T47D (cell line): ENCODE measurements around the gene ITIH5.
"Not testable (repeated sequence)": the region's sequence is repeated elsewhere in the genome, so short reads cannot be mapped to it uniquely, and the experiment has no call there.

ENCODE experiments used
- DNase-seq, 2 experiments: peaks; one replicate each; pipeline versions ENCODE4 v3.0.0 to v3.0.0-alpha.2; 2011 to 2012; ENCODE audit warnings: low read depth in 1 of 2, low spot score in 1 of 2
- JUND ChIP-seq: IDR thresholded peaks from 2 replicates; pipeline ENCODE4 v1.6.1; 2012; ENCODE audit warnings: low read depth
- in situ Hi-C: cut with HindIII; loops from 2 replicates; pipeline ENCODE4 v1.10.0; 2016; ENCODE audit warnings: low sequenced_read_pairs, low pct_unique_long_range_greater_than_20kb

Gene ITIH5

DNA sequence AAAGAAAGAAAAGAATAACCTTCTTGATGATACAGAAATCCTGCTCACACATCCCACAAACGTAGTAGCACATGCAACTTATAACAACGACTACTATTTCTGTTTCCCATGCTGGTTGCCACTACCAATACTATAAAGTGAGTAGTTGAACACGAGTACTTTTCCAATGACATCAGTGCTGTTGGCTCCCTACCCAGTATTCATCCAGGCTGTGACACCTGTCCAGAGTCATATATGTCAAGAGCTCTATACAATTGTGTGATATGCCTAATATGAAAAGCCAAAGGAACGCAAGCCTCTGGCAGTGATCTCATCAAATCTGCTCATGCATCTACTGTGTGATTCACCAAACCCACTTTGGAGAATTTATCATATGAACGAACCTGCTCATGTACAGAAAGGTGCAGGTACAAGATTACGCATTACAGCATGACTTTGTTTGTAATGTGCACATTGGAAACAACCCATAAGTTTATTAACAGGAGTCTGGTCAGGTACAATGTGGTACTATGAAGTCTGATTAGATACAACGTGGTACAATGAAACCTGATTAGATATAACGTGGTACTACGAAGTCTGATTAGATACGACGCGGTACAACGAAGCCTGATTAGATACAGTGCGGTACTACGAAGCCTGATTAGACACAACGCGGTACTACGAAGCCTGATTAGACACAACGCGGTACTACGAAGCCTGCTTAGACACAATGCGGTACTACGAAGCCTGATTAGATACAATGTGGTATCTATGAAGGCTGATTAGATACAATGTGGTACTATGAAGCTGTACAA, 5.8 kb upstream of the ITIH5 start:
- in situ Hi-C loops, result no loop called here

GRCh38 chr10:7670157-7670556, 3.4 kb upstream of the ITIH5 start:
- in situ Hi-C loops, result no loop called here
- DNase-seq, result no peak
- no peak for TF ChIP-seq JUND

More for the DNA sequence above, 5.8 kb upstream of the ITIH5 start:
- TF ChIP-seq JUND, result no peak
- no peak for DNase-seq

DNA sequence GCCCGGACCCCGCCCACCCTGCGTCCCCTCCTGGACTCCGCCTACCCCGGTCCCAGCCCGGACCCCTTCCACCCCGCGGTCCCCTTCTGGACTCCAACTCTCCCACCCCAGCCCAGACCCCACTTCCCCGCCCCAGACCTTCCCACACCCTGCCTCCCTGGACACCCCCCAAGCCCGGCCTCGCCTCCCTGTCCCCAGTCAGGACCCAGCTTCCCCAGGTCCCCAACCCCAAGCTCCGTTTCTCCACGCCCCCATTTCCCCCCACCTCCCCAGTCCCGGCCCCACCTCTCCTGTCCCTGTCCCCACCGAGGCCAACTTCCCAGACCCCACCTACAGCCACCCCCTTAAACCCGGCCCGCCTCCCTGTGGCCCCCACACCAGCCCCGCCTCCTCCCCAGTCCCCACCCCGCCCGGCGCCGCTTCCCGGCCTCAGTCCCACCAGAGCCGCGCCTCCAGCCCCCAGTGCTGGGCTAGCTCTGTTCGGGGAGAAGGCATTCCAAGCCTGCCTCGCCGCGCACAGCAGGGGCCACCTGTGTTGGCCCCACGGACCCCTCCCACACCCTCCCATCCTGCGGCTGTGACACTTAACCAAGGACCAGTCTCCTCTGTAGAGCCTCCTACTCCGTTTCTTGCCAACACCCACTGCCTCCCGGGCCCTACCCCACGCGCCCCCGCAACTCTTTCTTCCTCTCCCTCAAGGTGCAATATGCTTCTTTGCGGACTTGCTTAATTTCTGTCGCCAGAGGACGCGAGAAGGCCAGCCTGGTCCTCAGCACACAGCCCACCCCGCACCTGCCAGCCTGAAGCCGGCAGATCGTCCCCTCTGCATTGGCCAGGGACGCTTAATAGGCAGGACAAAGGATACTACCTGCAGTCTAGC, 736 bp upstream of the ITIH5 start:
- DNase-seq, result no peak
- in situ Hi-C loops, result no loop called here
- no peak for TF ChIP-seq JUND

GRCh38 chr10:7665767-7666166, 999 bp downstream of the ITIH5 start:
- no peak for DNase-seq
- in situ Hi-C loops, result no loop called here
- no peak for TF ChIP-seq JUND

- no peak for TF ChIP-seq JUND
- in situ Hi-C loops, result no loop called here
Observed at GRCh38 chr10:7664707-7665106, 2.1 kb downstream of the ITIH5 start.

GRCh38 chr10:7662522-7662921, 4.2 kb downstream of the ITIH5 start:
- in situ Hi-C loops, result no loop called here
- no peak for DNase-seq
- TF ChIP-seq JUND, result no peak

More at GRCh38 chr10:7664707-7665106, 2.1 kb downstream of the ITIH5 start:
- no peak for DNase-seq

DNA sequence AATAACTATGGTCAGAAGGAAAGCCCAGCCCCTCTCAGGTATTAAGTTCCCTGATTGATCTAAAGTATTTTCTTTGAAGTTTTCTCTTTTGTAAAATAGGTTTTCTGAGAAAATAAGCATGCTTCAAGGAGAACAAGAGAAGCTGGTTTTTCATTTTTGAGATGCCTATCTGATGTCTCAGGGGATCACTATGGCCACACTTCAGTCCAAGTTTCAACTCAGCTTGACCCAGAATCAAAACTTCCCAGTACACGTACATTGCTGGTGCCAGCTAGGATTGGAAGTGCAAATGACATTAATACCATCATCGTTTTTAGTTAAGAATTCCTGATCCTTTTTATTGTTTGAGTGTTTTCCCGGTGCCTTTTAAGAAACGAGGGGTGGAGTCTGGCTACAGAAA, 7.2 kb downstream of the ITIH5 start:
- in situ Hi-C loops, result no loop called here
- DNase-seq, result no peak
- no peak for TF ChIP-seq JUND

DNA sequence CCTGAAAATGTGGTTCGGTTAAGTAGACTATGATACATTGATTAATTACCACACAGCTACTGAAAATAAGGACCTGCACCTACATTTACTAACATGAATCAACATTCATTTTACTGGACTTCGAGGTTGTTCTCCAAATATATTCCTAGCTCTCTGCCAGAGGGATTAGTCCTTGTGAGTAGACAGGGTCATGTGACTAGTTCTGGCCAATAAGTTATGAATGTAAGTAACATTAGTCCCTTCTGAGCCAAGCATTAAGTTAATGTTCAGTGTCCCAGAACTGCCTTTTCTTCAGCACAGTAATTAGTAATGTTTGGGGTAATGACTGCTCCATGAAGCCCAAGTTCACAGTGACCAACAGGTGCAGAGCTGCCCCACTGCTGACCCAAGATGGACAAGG, 9.2 kb downstream of the ITIH5 start:
- no peak for TF ChIP-seq JUND
- in situ Hi-C loops, result no loop called here
- no peak for DNase-seq

DNA sequence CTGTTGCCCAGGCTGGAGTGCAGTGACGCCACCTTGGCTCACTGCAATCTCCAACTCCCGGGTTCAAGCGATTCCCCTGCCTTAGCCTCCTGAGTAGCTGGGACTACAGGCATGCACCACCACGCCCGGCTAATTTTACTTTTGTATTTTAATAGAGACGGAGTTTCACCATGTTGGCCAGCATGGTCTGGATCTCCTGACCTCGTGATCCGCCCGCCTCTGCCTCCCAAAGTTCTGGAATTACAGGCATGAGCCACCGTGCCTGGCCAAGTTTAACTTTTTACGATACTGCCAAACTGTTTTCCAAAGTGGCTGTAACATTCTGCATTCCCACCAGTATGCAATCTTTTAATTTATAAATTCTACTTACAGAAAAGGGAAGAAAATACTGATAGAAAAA, 9.7 kb downstream of the ITIH5 start:
- DNase-seq, in situ Hi-C loops: not testable (repeated sequence)

GRCh38 chr10:7651853-7652470, 14.8 kb downstream of the ITIH5 start:
- no peak for TF ChIP-seq JUND
- no peak for DNase-seq
- in situ Hi-C loops, result no loop called here

DNA sequence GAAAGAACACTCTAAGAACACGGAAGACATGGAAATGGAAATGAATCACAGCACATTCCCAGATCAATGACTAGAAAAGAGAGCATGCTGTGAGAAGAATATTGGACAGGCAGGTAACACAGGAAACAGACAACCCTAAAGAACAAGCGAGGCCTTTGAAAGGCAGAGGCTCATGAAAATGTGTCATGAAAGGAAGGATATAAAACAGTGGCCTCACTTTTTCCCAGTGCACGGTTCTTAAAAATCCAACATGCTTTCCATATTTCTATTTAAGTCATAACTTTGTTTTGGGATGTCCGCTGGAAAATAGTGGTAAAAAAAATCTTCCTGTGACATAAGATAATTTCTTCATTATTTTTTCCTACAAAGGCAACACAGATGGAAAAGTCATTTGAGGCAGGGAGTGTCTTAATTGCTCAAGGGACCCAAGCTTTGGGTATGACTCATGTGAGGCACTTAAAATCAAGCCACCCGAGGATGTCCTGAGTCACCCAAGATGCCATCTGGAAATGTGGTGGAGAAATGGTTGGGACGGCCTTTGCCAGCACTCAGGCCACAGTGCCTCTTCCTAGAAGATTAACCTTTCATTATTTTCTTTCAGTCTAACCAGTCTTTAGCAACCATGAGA, 17.0 kb downstream of the ITIH5 start:
- in situ Hi-C loops, result no loop called here
- DNase-seq, result no peak

DNA sequence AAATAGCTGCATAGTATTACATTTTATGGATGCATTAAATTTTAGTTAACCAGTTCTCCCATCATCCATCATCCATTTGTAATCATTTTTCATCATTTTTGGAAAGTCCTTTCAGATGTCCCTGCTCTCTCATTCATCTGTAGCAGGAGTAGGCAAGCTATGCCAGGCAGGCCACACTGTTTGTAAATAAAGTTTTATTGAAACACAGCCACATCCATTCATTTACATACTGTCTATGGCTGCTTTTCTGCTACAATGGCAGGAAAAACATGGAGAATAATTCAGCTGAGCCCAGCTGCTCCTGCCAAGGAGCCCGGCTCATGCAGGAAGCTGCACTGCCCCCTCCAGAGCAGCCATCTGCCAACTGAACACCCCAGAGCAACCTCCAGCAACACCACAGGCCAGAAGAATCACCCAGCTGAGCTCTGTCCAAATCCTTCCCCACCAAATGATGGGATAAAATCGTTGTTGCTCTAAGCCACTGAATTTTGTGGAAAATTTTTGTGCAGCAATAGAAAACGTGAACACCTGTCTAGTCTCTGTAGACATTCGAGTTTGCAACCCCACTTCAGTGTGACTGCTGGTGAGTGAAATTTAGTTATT, 19.6 kb downstream of the ITIH5 start:
- TF ChIP-seq JUND, result no peak

More for the DNA sequence above, 17.0 kb downstream of the ITIH5 start:
- no peak for TF ChIP-seq JUND

More for the DNA sequence above, 19.6 kb downstream of the ITIH5 start:
- in situ Hi-C loops, result no loop called here
- DNase-seq, result no peak
